ENCODE data around the gene ARRDC1.

DNA sequence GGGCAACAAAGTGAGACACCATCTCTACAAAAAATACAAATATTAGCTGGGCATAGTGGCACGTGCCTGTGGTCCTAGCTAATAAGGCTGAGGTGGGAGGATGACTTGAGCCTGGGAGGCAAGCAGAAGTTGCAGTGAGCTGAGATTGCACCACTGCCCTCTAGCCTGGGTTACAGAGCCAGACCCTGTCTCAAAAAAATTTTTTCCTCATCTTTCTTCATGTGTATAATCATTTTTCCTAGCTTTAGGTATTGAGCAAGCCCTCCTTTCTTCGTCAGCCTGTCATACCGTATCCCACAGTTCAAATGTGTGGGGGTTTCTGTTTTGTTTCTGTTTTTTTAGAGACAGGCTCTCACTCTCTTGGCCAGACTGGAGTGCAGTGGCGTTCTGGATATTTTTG, 54.7 kb downstream of the ARRDC1 start:
- TF ChIP-seq POLR2A (IDR thresholded peaks at IDR 0.05), result no peak
- TF ChIP-seq, protein P1, sequence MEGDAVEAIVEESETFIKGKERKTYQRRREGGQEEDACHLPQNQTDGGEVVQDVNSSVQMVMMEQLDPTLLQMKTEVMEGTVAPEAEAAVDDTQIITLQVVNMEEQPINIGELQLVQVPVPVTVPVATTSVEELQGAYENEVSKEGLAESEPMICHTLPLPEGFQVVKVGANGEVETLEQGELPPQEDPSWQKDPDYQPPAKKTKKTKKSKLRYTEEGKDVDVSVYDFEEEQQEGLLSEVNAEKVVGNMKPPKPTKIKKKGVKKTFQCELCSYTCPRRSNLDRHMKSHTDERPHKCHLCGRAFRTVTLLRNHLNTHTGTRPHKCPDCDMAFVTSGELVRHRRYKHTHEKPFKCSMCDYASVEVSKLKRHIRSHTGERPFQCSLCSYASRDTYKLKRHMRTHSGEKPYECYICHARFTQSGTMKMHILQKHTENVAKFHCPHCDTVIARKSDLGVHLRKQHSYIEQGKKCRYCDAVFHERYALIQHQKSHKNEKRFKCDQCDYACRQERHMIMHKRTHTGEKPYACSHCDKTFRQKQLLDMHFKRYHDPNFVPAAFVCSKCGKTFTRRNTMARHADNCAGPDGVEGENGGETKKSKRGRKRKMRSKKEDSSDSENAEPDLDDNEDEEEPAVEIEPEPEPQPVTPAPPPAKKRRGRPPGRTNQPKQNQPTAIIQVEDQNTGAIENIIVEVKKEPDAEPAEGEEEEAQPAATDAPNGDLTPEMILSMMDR (IDR thresholded peaks at IDR 0.05), result no peak
